ENCODE measurements around the gene AFG3L2.

AFG3L2 gene

GRCh38 chr18:12352188-12352587 lies 24.8 kb downstream of the AFG3L2 start:
- DNase-seq = no peak

DNA sequence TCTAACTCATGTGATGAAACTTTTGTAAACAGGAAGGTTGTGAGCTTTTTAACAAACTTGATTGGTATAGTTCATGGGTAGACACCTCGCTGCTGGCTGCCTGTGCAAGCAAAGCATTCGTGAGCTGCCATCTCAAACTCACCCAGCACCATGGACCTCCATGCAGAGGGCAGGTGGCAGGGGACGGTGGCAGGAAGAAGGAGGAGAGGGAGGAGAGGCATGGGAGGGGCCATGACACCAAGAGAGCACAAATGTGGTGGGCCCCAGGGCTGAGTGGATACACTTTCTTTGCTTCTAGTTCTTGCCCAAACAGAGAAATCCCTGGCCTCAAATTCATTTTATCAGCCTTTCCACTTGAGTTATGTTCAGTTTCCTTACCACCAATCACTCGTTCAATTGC lies 29.1 kb downstream of the AFG3L2 start:
- no peak for DNase-seq

DNA sequence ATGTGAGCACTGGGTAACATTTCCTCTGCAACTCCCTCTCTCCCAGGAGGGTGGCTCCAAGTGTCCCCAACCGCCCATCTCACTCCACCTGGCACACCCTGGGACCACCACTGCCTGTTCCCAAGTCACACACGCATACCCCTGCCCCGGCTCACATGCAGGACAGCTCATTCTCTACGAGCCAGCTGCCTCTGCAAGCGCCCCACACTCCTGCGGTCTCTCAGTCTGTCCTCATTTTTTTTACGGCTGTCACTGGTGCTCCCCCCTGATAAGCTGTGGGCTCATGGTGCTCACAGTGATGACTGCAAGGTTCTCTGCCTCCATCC lies 30.8 kb downstream of the AFG3L2 start:
- no peak for DNase-seq

DNA sequence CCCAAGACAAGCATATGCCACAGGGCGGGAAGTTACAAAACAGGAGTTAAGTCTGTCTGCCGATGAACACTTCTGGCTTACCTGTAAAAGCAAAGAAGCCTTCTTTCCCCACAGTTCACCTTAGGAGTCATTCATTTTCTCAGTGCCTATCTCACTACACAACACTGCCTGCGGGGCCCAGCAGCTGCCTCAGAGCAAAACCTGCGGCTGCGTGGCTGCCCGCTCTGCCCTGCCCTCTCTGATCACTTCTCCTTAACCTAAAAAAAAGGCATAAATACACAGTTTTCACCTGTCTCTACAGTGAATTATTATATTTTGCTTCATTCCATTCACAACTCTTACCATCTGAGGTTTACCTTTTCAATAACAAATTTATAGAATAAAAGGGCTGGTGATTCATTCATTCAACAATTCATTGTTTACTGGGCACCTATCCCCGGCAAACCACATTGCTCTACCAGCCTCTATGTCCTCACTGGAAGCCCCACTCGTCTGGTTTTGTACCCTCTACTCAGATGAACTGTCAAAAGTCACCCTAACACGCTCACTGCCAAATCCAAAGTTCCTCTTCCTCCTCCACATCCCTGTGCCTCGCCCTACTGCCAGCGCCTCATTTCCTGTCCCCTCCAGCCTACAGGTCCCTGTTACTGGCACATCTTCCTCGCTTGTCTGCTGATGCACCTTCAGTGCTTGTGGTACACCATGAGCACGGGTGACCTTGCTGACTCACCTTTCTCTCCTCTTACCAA lies 31.4 kb downstream of the AFG3L2 start:
- DNase-seq = no peak

- DNase-seq = no peak
These were observed 34.4 kb downstream of the AFG3L2 start for GRCh38 chr18:12342661-12343060.

- DNase-seq = no peak
These were observed 35.9 kb downstream of the AFG3L2 start for GRCh38 chr18:12340945-12341660.

DNA sequence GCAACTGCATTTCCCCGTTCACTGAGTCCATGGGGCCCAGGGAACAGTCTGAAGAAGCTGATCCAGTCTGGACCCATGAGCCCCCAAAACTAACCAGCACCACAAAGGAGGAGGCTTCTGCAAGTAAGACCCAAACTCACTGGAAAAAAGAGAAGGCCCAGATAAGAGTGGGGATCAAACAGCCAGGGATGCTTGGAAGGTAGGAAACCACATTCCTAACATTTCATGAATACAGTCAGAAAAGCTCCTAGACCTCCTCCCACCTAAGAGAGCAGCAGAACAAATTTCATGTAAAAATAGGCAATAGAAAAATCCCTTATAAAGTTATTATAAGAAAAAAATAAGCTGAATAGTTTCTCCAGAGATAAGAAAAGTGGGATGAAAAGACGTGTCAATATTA lies 38.6 kb downstream of the AFG3L2 start:
- no peak for DNase-seq

DNA sequence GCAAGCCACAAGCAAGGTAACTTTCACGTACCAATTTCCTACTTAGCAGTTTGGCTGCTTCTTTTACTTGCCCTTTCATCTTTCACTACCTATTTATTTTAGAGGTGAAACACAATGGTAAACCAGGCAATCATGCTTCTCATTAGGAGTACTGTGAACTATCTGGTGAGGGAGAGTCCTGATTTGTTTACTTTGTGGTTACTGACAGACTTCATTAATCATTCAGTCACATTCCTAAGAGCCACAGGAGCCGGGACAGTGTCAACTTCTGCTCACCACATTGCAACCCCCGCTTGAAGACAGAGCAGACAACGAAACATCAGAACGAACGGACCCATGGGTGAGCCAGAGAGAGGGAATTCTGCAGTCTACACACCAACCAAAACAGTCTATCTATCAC lies 40.1 kb downstream of the AFG3L2 start:
- no peak for DNase-seq

GRCh38 chr18:12336171-12336613 lies 40.8 kb downstream of the AFG3L2 start:
- no peak for DNase-seq

DNA sequence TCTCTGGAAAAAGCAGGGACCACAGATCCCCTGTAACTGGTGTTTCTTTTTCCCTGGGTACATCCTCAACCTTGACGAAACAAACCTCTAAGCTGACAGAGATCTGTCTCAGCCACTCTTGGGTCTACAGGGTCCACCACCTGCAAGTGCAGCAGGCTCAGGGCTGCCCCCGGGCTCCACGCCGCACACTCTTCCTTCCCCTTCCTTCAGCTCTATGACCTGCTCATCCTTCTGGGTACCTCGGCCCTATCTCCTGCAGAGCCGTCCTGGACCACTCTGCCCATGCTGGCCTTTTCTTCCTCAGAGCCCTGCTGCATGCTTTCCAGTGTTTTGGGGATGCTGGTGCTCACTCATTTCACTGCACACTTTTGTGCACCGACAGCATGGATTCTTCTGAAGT lies 41.5 kb downstream of the AFG3L2 start:
- no peak for DNase-seq

DNA sequence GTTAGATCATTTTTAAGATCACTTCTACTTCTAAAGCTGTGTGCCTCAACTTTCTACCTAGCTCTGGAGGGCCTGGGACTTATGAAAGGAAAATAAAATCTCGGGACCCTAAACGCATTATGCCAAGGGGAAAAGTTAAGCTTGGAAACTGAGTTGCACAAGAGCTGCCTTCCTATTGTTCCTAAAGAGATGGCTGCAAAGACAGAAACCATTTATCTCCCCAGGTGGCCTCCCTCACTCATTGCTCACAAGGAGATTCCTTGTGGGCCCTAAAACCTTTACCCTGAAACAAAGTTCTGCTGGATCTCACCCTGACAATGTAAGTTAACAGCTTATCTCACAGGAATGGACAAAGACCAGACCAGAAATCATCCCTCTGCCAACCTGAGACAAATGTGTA lies 42.2 kb downstream of the AFG3L2 start:
- no peak for DNase-seq

GRCh38 chr18:12334366-12334808 lies 42.6 kb downstream of the AFG3L2 start:
- DNase-seq = no peak

- DNase-seq = no peak
These were observed 43.3 kb downstream of the AFG3L2 start for GRCh38 chr18:12333506-12334290.

DNA sequence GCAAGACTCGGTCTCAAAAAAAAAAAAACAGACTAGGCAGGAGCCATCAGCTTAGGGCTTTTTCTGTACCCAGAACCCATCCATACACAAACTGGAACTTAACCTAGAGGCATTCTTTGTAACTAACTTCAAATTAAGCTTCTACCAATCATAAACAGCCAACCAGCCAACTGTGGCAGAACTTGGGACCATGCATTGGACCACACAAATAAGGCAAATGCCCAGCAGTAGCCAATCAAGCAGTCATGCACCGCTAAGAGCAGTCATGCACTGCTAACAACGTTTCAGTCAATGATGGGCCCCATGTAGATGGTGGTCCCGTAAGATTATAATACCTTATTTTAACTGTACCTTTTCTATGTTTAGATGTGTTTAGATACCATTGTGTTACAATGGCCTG lies 46.3 kb downstream of the AFG3L2 start:
- DNase-seq = no peak

- DNase-seq = no peak
These were observed 47.8 kb downstream of the AFG3L2 start for GRCh38 chr18:12329125-12329698.

- no peak for DNase-seq
These were observed 48.7 kb downstream of the AFG3L2 start for GRCh38 chr18:12328179-12328823.

DNA sequence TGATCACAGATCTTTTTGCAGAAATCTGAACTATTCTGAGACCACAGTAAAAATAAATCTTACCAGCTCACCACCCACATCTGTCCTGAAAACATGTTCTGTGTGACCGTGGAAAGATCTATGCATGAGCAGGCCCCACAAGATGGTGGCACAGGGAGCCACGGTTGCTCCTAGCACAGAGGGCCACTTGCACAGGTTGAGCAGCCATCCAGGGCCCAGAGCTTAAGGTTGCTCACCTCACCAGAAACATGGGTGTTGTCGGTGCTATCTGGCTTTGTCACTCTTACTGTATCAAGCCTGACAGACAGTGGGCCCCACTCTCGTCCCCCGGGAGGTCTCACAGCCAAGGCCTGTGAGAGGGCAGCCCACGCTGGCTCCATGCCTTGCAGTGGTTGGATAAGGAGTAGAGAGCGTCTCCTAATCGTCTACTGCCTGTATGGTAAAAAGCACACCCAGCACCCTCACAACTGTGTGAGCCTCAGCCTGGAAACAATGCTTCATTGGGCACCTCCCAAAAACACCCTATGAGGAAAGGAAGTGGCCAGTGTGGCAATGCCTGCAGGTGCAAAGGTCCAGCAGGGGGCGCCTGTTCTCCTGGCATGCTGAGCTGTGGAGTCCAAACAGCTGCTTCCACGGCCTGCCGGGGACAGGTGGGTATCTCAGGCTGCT lies 49.4 kb downstream of the AFG3L2 start:
- peak; percentile 90 for DNase-seq

GRCh38 chr18:12326711-12327460 lies 50.1 kb downstream of the AFG3L2 start:
- DNase-seq = no peak

DNA sequence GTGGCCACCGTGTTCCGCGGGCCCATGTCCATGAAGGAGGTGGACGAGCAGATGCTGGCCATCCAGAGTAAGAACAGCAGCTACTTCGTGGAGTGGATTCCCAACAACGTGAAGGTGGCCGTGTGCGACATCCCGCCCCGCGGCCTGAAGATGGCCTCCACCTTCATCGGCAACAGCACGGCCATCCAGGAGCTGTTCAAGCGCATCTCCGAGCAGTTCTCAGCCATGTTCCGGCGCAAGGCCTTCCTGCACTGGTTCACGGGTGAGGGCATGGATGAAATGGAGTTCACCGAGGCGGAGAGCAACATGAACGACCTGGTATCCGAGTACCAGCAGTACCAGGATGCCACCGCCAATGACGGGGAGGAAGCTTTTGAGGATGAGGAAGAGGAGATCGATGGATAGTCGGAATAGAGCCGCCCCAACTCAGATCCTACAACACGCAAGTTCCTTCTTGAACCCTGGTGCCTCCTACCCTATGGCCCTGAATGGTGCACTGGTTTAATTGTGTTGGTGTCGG lies 51.2 kb downstream of the AFG3L2 start:
- no peak for DNase-seq

GRCh38 chr18:12324991-12325725 lies 51.9 kb downstream of the AFG3L2 start:
- DNase-seq = no peak

- no peak for DNase-seq
These were observed 55.7 kb downstream of the AFG3L2 start for GRCh38 chr18:12321333-12321732.
